GM10266 (cell line): ENCODE results near the gene FGD6.
"Not testable (repeated sequence)": the region's sequence is repeated elsewhere in the genome, so short reads cannot be mapped to it uniquely, and the experiment has no call there.

Experiments
- DNase-seq: peaks from one replicate; pipeline ENCODE4 v3.0.0; 2012; ENCODE audit errors: extremely low spot score
- TF ChIP-seq, protein P1 (sequence below): IDR thresholded peaks from 2 replicates; pipeline ENCODE4 v1.5.1; 2012; ENCODE audit warnings: mild to moderate bottlenecking, low read depth; ENCODE audit not compliant: control insufficient read depth, insufficient read depth; ENCODE audit errors: missing control alignments

FGD6 gene

DNA sequence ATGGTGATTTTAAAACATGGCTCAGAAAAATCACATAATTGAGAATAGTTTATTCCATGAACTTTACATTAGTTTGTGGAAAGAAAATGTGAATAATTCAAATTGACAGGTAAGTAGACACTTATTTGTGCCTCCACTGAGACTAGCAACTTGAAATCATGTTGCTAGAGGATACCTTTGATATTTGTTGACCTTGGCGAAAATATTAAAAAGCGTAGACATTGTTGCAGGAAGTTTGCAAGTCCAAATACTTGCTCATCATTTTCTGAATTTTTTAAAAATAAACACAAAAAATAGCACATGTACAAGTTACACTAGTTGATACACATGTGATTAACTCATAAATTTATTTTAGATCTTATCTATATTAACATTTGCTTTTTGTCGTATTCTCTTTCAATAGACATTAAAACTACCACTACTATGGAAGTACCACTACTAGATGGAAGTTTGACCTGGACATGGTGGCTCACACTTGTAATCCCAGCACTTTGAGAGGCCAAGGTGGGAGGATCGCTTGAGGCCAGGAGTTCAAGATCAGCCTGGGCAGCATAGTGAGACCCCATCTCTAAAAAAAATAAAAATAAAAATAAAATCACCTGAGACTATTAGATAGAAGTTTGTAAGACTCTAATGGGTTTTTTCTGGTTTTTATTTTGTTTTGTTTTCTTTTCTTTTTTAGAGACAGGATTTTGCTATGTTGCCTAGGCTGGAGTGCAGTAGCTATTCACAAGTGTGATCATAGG lies 24.7 kb upstream of the FGD6 start:
- DNase-seq, result no peak

DNA sequence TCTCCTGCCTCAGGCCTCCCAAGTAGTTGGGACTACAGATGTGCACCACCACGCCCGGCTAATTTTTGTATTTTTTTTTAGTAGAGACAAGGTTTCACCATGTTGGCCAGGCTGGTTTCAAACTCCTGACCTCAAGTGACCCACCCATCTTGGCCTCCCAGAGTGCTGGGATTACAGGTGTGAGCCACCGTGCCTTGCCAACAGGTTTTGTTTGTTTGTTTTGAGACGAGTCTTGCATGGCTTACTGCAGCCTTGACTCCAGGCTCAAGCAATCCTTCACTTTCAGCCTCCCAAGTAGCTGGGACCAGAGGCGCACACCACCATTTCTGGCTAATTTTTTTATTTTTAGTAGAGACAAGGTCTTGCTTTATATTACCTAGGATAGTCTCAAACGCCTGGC lies 23.9 kb upstream of the FGD6 start:
- not testable (repeated sequence) for DNase-seq

More for the DNA sequence above, 24.7 kb upstream of the FGD6 start:
- TF ChIP-seq, protein P1, sequence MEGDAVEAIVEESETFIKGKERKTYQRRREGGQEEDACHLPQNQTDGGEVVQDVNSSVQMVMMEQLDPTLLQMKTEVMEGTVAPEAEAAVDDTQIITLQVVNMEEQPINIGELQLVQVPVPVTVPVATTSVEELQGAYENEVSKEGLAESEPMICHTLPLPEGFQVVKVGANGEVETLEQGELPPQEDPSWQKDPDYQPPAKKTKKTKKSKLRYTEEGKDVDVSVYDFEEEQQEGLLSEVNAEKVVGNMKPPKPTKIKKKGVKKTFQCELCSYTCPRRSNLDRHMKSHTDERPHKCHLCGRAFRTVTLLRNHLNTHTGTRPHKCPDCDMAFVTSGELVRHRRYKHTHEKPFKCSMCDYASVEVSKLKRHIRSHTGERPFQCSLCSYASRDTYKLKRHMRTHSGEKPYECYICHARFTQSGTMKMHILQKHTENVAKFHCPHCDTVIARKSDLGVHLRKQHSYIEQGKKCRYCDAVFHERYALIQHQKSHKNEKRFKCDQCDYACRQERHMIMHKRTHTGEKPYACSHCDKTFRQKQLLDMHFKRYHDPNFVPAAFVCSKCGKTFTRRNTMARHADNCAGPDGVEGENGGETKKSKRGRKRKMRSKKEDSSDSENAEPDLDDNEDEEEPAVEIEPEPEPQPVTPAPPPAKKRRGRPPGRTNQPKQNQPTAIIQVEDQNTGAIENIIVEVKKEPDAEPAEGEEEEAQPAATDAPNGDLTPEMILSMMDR, result no peak

DNA sequence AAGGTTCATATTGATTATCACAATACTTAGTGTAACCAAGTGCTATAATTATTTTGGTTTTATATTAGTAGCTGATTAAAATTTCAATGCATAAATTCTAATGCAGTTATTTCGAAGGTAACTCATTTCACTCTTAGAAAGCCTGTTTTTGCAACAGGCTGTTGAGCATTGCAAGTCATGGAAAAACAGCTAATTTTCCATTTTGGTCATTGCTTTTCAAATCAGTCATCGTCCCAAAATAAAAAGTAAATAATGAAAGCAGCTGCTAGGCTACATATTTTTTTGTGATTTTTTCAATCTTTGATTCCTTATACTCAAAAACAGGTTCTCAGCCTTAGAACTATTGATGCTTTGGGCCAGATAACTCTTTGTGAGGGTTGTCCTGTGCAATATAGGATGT lies 23.3 kb upstream of the FGD6 start:
- DNase-seq, result peak; percentile 39
- TF ChIP-seq, protein P1, result no peak

DNA sequence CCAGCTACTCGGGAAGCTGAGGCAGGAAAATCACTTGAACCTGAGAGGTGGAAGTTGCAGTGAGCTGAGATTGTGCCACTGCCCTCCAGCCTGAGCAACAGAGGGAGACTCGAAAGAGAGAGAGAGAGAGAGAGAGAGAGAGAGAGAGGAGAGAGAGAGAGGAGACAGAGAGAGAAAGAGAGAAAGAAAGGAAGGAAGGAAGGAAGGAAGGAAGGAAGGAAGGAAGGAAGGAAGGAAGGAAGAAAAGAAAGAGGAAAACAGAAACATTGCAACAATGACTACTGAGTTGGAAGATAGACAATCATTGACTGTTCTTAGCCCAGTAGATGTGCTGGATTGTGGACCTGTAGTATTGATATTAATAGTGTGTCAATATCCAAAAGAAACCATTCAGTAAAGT lies 22.6 kb upstream of the FGD6 start:
- DNase-seq, result not testable (repeated sequence)

DNA sequence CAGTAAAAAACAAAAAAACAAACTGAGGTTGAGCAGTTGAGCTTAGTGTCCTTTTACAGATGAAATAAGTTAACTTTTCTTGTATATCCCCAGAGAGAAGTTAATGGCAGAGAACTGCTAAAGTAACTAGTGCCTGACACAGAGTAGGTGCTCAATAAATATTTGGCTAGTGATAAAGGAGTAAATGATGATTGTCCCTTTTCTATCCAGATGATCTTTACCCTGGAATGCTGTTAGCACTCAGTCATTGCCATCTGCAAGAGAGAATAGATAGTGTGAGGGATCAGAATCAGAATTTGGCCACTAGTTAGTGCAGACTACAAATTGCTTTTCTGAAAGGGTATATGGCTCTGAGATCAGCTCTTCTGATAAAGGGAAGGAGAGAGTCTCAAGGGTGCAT lies 21.9 kb upstream of the FGD6 start:
- no peak for DNase-seq
- TF ChIP-seq, protein P1, result no peak

DNA sequence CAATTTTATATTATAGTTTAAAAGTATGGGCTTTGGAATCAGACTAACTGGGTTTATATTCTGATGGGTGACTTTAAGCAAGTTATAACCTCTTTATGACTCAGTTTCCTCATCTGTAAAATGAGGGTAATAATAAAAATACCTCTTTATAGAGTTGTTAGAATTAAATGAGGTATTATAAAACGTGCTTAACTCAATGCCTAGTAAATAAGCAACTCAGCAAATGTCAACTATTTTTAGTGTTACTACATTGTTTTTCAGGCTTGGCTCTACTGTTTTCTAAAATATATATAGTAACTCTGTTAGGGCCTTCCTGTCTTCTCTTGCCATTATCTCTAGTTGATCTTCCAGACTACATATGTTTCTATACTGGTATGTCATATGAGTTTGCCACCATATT lies 20.9 kb upstream of the FGD6 start:
- TF ChIP-seq, protein P1, result no peak

DNA sequence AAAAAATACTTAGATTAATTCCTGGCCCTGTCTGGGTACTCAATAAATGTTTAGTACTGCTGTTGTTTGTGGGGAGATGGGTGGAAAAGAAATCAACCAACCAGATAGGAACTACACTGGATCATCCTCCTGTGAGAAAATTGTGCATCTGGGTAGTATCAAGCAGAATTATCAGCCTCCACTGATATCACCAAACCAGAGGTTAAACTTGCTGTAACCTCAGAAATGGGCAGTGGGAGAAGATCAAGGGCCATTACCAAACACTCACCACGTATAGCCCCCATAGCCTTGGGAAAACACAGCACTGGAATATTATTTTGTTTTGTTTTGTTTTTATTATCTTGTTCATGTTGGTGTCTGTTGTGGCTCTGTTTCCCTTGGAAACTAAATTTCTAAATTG lies 20.0 kb upstream of the FGD6 start:
- TF ChIP-seq, protein P1, result no peak
- DNase-seq, result no peak

More for the DNA sequence above, 20.9 kb upstream of the FGD6 start:
- DNase-seq, result no peak

DNA sequence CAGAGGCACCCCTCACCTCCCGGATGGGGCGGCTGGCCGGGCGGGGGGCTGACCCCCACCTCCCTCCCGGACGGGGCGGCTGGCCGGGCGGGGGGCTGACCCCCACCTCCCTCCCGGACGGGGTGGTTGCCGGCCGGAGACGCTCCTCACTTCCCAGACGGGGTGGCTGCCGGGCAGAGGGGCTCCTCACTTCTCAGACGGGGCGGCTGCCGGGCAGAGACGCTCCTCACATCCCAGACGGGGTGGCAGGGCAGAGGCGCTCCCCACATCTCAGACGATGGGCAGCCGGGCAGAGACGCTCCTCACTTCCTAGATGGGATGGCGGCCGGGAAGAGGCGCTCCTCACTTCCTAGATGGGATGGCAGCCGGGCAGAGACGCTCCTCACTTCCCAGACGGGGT lies 18.4 kb upstream of the FGD6 start:
- DNase-seq, result not testable (repeated sequence)

DNA sequence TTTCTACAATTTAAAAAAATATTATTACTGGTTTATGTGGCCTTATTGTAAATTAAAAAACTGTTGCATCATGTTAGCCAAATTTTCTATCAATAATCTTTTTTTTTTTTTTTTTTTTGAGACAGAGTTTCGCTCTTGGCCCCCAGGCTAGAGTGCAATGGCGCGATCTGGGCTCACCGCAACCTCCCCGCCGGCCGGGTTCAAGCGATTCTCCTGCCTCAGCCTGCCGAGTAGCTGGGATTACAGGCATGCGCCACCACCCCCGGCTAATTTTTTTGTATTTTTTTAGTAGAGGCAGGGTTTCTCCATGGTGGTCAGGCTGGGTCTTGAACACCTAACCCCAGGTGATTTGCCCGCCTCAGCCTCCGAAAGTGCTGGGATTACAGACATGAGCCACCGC lies 16.9 kb upstream of the FGD6 start:
- not testable (repeated sequence) for DNase-seq
